Dedifferentiated amniotic fluid mesenchymal stem cell (primary cell): ENCODE measurements around the gene SMIM32.
A peak's percentile ranks its signal among the peaks of the same experiment; 100 is the strongest.

Experiments
- DNase-seq: peaks from one replicate; pipeline ENCODE4 v3.0.0-alpha.2; 2016; ENCODE audit errors: extremely low spot score

Gene SMIM32

DNA sequence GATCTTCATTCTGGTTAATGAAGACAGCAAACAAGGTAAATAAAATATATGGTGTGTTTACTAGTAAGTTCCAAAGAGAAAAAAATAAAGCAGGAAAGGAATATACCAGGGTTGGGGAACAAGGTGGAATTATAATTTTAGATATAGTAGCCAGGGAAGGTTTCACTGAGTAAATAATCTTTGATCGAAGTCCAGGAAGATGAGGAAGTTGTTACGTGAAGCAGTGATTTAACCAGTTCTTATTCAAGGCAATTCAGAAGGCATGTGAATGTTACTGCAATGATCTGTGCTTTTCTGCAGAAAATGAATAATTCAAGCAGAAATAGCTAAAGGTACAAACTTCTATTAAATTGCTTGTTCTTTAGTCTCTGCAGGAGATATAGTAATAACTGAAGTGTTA lies 6.2 kb downstream of the SMIM32 start:
- DNase-seq: no peak

DNA sequence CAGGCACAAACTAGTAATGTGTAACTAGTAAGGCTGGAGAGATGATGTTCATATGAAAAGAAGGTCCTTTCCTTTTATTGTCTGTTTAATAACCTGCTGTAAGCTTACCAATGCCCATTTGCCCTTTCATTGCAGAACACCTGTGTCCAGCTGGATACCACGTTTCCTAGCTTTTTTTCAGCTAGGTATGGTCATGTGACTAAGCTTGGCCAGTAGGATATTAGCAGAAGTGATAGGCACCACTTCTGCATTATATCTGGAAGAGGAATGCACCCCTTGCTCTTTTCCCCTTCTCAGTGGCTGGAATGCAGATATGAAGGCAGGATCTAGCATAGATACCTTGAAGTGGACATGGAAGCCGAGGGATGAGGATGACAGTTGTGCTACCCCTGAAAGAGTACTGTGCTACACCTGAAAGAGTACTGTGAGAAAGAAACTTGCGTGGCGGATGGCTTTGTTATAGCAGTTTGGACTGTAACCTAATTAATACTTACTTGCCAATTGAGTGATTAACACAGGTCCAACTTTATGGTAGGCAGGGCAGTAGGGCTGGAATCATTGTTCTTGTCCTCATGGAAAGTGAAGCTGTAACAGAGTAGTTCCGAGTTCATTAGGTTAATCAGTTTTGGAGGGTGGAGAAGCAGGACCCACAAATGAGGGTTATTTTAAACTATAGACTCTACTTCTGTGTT lies 6.8 kb downstream of the SMIM32 start:
- DNase-seq: no peak

DNA sequence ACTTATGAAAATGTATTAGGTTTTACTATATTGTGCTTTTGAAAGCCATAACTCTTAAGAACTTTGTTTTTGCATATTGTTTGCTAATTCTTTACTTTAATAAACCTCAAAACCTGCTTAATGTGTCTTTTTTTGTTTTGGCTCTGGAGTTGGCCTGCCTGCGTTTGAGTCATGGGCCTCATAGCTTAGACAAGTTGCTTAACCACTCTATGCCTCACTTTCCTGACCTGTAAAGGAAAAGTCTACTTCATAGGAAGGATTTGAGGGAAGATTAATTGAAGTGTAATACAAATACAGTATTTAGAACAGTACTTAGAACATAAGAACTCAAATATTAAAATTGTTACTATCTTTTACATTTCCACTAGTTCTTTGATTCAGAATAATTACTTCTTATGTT lies 10.3 kb downstream of the SMIM32 start:
- DNase-seq: no peak

DNA sequence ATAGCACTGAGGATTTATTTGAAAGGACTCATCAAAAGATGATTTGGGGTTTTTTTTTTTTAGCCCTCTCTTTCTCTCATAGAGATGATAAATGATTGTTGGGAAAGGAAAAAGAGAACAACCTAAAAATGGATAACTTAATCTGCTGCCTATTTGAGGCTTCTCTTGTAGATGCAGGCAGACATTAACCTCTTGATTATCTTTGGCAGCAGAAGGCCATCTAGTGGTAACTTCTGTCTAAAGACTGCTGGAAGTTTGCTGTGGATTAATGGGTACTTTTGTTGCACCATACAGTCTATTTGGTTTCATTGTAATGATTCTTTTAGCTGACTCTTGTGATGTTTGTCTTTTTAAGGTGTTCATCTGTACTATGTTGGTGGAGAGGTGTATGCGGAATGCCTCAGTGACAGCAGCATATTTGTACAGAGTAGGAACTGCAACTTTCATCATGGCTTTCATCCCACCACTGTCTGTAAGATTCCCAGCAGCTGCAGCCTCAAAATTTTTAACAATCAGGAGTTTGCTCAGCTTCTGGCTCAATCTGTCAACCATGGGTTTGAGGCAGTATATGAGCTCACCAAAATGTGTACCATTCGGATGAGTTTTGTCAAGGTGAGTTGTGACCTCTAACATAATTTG lies 18.8 kb downstream of the SMIM32 start:
- peak; percentile 31 for DNase-seq

DNA sequence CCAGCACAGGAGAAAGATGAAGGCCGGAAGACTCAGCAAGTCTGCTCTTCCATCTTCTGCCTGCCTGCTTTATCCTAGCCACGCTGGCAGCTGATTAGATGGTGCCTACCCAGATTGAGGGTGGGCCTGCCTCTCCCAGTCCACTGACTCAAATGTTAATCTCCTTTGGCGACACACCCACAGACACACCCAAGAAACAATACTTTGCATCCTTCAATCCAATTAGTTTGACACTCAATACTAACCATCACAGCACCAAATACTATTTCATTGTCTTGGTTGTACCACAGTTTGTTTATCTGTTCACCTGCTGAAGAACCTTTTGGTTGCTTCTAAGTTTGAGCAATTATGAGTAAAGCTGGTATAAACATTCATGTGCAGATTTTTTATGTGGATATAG lies 23.7 kb downstream of the SMIM32 start:
- DNase-seq: no peak

DNA sequence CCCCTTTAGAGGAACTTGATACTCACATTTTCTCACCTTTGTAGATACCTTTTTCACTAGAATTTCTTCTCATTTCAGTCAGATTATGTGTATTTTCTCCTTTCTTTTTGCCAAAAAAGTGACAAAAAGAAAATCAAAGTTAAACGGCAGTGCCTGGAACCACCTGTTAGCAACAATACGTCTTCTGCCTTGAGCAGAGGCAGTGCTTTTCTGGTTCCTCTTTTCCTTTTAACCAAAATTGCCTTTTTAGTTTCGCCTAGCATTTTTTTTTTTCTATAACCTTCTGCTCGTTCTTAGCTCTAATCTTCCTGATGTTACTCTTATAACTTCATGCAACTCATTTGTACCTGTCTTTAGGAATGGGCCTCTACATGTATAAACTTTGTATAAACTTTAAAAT lies 26.1 kb downstream of the SMIM32 start:
- no peak for DNase-seq

DNA sequence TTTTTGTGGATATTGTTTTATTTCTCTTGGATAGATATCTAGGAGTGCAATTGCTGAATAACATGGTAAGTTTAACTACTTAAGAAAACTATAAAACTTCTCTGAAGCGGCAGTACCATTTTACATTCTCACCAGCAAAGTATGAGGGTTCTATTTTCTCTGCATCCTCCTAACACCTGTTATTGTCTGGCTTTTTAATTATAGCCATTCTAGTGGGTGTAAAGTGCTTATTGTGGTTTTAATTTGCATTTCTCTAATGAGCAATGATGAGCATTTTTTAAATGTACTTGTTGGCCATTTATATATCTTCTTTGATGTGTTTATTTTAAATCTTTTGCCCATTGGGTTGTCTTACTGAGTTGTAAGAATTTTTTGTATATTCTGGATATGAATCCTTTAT lies 28.7 kb downstream of the SMIM32 start:
- no peak for DNase-seq

DNA sequence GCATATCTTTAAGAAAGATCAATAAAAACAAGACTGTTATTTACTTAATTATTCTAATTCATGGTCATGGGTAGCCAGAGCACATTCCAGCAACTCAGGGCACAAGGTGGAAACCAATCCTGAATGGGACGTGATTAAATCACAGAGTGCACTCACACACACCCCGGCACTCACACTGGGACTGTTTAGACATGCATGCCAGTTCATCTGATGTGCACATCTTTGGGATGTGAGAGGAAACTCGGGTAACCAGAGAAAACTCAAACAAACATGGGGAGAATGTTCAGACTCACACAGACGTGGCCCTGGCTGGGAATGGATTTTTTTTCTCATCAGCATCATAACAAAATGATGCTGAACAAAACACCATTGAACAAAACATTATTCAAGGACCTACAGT lies 31.0 kb downstream of the SMIM32 start:
- DNase-seq: no peak

DNA sequence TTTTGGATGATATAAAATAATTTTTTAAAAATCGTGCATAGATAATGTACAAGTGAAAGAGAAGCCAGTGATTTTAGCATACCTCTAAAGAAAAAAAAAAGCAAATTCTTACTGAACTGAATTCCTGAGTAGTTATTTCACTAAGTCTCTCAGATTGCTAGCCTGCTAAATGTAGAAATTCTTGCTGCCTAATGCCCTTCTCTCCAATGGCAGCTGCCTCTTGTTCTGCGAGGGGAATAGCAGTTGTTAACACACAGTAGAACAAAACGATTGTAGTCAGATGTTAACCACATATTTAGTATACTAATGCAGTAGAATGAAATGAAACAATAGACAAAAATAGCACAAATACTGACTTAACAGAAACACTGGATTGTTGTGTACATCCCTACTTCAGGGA lies 33.5 kb downstream of the SMIM32 start:
- DNase-seq: peak; percentile 27

DNA sequence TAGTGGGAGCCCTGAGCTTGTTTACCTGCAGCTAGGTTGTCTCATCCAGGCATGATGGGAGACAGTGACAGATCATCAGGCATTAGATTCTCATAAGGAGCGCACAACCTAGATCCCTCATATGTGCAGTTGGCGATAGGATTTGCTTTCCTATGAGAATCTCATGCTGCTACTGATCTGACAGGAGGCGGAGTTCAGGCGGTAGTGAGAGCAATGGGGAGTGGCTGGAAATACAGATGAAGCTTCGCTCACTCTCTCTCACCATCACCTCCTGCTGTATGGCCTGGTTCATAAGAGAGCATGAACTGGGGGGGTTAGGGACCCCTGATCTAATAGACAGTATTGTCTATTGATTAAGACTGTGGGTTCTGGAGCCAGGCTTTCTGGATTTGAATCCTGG lies 35.4 kb downstream of the SMIM32 start:
- no peak for DNase-seq

DNA sequence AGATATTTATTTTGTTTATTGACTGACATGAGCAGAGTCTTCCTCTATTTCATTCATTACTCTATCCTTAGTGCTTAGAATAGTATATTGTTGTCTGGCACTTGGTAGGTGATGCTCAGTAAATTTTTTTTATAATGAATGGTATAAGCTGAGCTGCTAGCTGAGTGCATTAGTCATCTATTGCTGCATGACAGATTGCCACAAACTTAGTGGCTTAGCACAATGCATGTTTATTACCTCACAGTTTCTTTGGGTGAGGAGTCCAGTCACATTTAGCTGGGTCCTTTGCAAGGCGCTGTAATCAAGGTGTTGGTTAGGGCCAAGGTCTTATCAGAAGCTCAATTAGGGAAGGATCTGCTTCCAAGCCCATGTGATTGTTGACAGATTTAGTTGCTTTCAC lies 37.2 kb downstream of the SMIM32 start:
- no peak for DNase-seq

DNA sequence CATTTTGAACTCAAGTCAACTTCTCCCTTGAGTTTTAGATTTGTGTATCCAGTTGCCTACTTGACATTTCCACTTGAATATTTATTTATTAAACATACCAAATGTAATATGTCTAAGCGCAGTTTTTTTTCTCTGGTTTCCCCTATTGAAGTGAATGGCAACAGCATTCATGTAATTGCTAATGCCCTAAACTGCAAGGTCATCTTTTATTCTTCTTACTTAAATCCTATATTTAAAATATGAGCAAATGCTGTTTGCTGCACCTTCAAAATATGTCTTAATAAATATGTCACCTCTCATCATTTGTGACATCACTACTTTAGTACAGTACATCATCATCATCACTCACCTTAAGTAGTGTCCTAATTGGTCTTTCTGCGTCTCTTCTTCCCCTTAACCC lies 37.9 kb downstream of the SMIM32 start:
- DNase-seq: no peak

DNA sequence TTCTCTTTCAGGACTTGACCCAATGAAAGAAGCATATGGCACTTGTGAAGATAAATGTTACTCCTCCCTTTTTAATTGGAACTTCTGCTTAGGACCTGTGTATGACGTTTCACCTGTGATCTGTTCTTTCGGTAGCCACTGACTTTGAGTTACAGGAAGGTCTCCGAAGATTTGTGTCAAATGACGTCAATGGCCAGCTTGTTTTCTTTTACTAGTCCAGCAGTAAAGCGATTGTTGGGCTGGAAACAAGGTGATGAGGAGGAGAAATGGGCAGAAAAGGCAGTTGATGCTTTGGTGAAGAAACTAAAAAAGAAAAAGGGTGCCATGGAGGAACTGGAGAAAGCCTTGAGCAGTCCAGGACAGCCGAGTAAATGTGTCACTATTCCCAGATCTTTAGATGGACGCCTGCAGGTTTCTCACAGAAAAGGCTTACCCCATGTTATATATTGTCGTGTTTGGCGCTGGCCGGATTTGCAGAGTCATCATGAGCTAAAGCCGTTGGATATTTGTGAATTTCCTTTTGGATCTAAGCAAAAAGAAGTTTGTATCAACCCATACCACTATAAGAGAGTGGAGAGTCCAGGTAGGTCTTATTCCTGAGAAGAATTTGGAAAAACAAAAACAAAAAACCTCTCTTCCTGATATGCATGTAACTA lies 39.3 kb downstream of the SMIM32 start:
- DNase-seq: no peak

DNA sequence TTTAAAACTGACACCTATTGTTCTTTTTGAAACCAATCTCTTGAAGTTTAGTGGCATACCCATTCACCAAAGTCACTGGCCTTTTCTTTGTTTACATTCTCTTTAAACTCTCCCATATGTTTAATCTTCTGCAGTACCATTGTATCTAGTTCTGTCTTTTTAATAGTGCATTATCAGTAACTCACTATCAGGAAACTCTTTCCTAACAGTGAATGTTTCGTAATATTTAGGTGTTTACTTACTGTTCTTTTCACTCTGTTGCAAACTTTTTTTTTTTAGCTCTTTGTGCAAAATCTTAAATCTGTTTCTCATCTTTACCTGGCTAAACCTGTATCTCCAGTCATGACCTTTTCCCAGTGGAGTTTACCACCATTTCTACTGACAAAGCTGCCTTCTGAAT lies 43.1 kb downstream of the SMIM32 start:
- no peak for DNase-seq

DNA sequence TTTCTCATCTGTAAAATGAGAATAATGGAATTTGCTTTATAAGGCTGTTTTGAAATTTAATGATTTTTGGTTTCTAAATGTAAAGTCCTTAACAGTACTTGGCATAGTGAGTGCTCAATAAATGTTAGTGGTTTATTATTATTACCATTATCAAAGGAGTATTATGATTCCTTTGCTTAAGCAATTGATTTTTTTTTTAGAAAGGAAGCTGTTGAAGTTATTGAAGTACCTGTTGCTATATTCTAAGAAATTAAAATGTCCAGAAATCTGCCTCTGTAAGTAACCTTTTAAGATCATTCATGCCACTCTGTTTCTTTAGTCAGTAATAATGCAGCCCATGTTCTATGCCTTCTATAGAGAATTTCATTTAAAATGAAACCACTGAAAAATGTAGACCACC lies 45.3 kb downstream of the SMIM32 start:
- DNase-seq: no peak

DNA sequence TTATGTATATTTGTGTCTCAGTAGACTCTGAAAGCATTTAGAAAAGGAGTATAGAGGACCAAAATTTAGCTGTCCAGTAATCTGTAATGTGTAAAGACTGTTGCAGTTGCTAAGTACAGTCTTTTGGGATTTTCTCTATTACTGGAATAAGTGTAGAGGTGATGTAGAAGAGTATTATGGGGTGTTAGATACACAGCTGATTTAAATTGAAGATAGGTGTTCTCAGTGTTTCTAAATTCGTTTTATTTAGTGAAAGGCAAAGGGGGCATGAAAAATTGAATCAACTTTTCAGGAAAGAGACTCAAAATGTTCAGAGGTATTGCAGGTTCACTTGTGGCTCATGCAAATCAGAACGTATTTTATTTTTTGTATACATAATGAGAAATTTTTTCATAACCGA lies 46.8 kb downstream of the SMIM32 start:
- DNase-seq: no peak

DNA sequence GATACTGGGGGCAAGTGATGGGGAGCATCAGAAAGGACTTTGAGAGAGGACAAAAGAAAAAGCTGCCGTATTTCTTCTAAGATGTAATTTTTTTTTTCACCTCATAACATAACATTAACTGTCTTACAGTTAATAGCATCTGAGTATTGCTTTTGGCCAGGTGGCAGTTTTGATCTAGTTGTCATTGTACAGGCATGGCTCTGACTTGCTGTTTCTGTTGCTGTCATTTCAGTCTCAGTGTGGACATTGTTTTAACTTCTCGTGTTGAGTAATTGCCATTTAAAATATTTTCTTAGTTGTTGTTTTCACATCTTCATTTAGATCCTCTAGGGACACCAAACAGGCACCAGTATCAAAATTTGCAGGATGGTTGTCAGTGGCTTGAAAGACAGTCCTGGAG lies 47.9 kb downstream of the SMIM32 start:
- no peak for DNase-seq

DNA sequence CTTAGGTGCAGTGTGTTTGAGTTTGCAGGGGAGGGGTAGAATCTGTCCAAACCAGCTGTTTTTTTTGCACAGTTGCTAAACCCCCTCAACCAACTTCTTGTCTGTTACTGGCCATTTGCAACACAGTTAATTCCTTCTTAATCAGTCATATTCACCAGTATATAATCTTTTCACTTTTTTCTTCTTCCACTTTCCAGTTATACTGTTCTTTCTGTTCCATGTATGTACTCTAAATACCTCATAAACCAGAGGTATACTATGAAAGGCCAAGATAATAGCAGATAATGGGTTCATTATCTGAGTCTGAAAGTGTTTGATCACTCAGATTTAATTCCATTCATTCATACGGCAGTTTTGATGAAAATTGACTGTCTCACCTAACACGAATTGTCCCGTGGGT lies 49.2 kb downstream of the SMIM32 start:
- DNase-seq: no peak

DNA sequence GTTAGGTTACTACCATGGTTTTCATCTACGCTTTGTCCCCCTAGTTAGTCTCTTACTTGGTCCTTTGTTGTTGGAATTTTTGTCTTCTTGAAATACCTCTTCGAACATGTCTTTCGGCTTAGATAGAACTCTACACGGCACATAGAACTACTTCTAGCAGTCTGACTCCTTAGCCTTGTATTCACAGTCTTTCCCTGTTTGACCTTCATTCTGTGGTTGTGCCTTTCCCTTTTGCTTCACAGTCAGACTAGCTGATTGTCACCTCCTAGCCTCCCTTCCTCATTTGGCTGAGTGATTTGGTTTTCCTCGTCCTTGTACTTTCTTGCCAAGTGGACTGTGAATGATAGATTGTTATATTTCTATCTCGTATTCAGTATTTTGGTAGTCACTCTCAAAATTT lies 49.6 kb downstream of the SMIM32 start:
- DNase-seq: no peak

DNA sequence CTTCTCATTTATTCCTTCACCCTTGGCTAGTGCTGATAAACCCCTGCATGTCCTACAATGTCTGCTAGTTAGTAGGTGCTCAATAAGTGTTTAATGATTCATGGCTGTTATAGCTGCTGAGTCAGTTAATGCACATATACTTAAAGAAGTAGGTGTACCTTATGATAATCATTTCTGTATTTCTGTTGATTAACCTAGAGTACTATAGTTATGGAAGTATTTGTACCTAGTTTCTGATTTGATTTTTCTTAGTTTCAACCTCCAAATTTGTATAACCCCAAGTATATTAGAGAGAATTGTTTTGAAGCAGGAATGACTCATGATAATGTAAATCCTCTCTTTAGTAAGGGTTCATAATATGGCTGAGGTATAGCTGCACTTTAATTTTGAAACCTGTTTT lies 51.4 kb downstream of the SMIM32 start:
- no peak for DNase-seq
